NCI-H748 (cell line): ENCODE data around the gene TMEM187.
A peak's percentile ranks its signal among the peaks of the same experiment; 100 is the strongest.

Experiments used
- DNase-seq: peaks from one replicate; lab custom pipeline; 2025; ENCODE audit not compliant: unreplicated experiment; lab: John Stamatoyannopoulos, UW

The TMEM187 gene

GRCh38 chrX:153972368-153973126, at the start of gene TMEM187:
Gene TMEM187 (plus strand): TSS chrX:153972754. CDS start chrX:153982063, 9,309 bp downstream.
- peak; percentile 96 for DNase-seq

GRCh38 chrX:153922932-153923857, 49.4 kb upstream of the TMEM187 start:
- peak; percentile 57 for DNase-seq

- DNase-seq: peak; percentile 40
These were observed 48.2 kb upstream of the TMEM187 start for GRCh38 chrX:153924149-153924861.

GRCh38 chrX:153925387-153925738, 47.2 kb upstream of the TMEM187 start:
- DNase-seq: no peak

- DNase-seq: no peak
These were observed 46.6 kb upstream of the TMEM187 start, which contains the start of gene ARHGAP4 for GRCh38 chrX:153925739-153926551. Gene ARHGAP4 (minus strand): TSS chrX:153926264. CDS start chrX:153926202, 62 bp downstream.

- no peak for DNase-seq
These were observed 46.0 kb upstream of the TMEM187 start for GRCh38 chrX:153926552-153926857.

GRCh38 chrX:153926858-153927671, 45.5 kb upstream of the TMEM187 start:
- DNase-seq: peak; percentile 69

- no peak for DNase-seq
These were observed 45.0 kb upstream of the TMEM187 start for GRCh38 chrX:153927672-153927921.

GRCh38 chrX:153927922-153928760, 44.4 kb upstream of the TMEM187 start:
- DNase-seq: peak; percentile 98

- no peak for DNase-seq
These were observed 43.7 kb upstream of the TMEM187 start for GRCh38 chrX:153928846-153929245.

- DNase-seq: no peak
These were observed 43.0 kb upstream of the TMEM187 start for GRCh38 chrX:153929576-153929975.

GRCh38 chrX:153930011-153930910, 42.3 kb upstream of the TMEM187 start:
- DNase-seq: no peak

- no peak for DNase-seq
These were observed 41.4 kb upstream of the TMEM187 start for GRCh38 chrX:153931151-153931550.

GRCh38 chrX:153931748-153932147, 40.8 kb upstream of the TMEM187 start:
- no peak for DNase-seq

- DNase-seq: no peak
These were observed 40.2 kb upstream of the TMEM187 start for GRCh38 chrX:153932220-153932915.

GRCh38 chrX:153933748-153934147, 38.8 kb upstream of the TMEM187 start:
- DNase-seq: no peak

GRCh38 chrX:153934148-153934761, 38.3 kb upstream of the TMEM187 start:
- DNase-seq: no peak
